Right cardiac atrium (tissue), 5 donors: ENCODE data around the gene ERMARD. TPM values are rescaled to one million over a fixed set of nuclear protein-coding genes. Genes with fewer than 3 reads are reported as not detected.
"Not testable (repeated sequence)": the region's sequence is repeated elsewhere in the genome, so short reads cannot be mapped to it uniquely, and the experiment has no call there.

Source experiments
- ATAC-seq, 2 donors: fragments of 200-7000 bp; cut with Tn5 transposase; one replicate each; pipeline versions ENCODE4 v1.8.0 to v1.9.1; 2020; ENCODE audit warnings: moderate library complexity in 2 of 2, mild to moderate bottlenecking in 1 of 2
- DNase-seq, 3 donors: peaks; one replicate each; pipeline ENCODE4 v3.0.0-alpha.2; 2020
- H3K27ac ChIP-seq: one replicate; pipeline ENCODE4 v1.5.1; 2013; ENCODE audit warnings: mild to moderate bottlenecking, low read length, control low read depth, moderate library complexity
- H3K27me3 ChIP-seq: one replicate; pipeline ENCODE4 v1.6.1; 2013; ENCODE audit not compliant: control insufficient read depth, insufficient read depth
- H3K4me1 ChIP-seq: one replicate; pipeline ENCODE4 v1.6.1; 2013; ENCODE audit warnings: low read length; ENCODE audit not compliant: control insufficient read depth, insufficient read depth
- H3K4me3 ChIP-seq: one replicate; pipeline ENCODE4 v1.5.1; 2013; ENCODE audit warnings: low read length, control low read depth
- H3K9me3 ChIP-seq: one replicate; pipeline ENCODE4 v1.6.1; 2013; ENCODE audit warnings: low read length; ENCODE audit not compliant: control insufficient read depth
- WGBS: extraction: QIAGEN DNeasy Blood & Tissue Kit; methylation state at CpG from one replicate; pipeline ENCODE4 v1.1.7; 2013; 5-methylcytosine and 5-hydroxymethylcytosine counted together
- intact Hi-C, 4 donors: fragments of 100-400 bp; cut with DNase I; formaldehyde crosslinking; loops; one replicate each; pipeline versions ENCODE4 v1.11.0 to v1.14.0; 2022 to 2023
- polyA plus RNA-seq: library from polyadenylated mRNA; stranded (reverse); fragments of 200-250 nt; gene quantifications from one replicate; pipeline ENCODE4 v1.2.3, GENCODE V29; 2013
- total RNA-seq, 4 donors: library from RNA; stranded (reverse); fragmentation: NEBNext Ultra II Directional; extraction: Animal tissue kit (Norgen Biotek cat#: 25700); gene quantifications; one replicate each; pipeline ENCODE4 v1.2.1, GENCODE V29; 2021
- donor health status: healthy with polysubstance abuse.
- donor health status: DM: no; HTN: yes; CAD: no.
- donor health status: DM: no; HTN: no; CAD: no.
- donor health status: DM: no; HTN: yes; CAD: no; lungs with severe emphysema.
- donor health status: DM: yes; HTN: yes; CAD: no.

ERMARD gene
- total and polyA plus RNA-seq, 5 donors: 10.3 to 13.2 (median 12.2) TPM

DNA sequence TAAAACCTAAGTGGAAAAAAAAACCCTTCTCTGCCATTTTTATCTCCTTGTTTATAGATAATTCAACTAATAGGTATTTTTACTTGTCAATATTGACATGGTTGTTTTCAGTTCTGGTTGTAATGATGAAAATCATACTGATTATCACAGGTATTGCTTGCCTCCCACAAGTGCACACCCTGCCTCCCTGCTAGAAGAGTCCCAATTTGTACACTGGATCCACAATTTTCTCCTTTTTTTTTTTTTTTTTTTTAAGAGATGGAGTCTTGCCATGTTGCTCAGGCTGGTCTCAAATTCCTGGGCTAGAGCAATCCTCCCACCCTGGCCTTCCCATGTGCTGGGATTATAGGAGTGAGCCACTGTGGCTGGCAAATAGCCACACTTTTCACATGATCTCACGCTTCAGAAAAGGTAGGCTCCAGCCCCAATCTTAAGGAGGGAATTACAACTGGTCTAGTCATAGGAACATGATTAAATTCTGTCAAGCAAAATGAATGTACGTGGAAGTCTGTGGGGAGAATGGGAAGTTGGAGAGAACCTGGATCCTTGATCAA, 12.4 kb upstream of the ERMARD start:
- intact Hi-C loops: no loop called here
- ATAC-seq: peak in 1 of 2 donors; percentile 22
- no peak overlapping the region for H3K27ac ChIP-seq

DNA sequence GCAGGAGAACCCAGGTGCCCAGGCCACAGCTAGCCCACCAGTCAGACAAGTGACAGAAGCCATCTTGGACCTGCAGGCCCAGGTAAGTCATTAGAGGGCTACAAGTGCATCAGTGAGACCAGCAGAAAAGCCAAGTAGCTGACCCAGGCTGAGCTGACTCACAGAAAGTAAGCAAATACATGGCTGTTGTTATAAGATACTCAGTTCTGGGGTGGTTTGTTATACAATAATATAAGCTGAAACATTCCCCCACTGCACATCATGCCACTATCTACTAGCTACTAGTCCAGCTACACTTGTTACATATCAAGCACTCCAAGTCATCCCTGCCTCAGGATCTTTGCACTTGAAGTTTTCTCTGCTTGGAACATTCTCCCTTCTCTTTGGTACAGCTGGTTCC, 10.1 kb upstream of the ERMARD start:
- DNase-seq: no peak
- H3K9me3 ChIP-seq: no peaks in the 10 kb centered on the region
- no peak overlapping the region for H3K27ac ChIP-seq
- no peak overlapping the region for H3K4me3 ChIP-seq
- no peak for ATAC-seq
- intact Hi-C loops: no loop called here
- no peaks in the 10 kb centered on the region for H3K27me3 ChIP-seq
- peaks cover 3% of the 10 kb centered on the region for H3K4me1 ChIP-seq

More for the DNA sequence above, 12.4 kb upstream of the ERMARD start:
- Histone ChIP-seq H3K4me3 (no peak overlapping the region), H3K27me3 (no peaks in the 10 kb centered on the region), H3K4me1 (peaks cover 3% of the 10 kb centered on the region), H3K9me3 (no peaks in the 10 kb centered on the region)
- DNase-seq: no peak
- 81% methylated on average over 2 of the region's 2 CpGs for WGBS

- Histone ChIP-seq H3K4me3 (no peak overlapping the region), H3K9me3 (no peaks in the 10 kb centered on the region), H3K4me1 (no peaks in the 10 kb centered on the region), H3K27me3 (no peaks in the 10 kb centered on the region), H3K27ac (no peak overlapping the region)
- ATAC-seq (no peak), DNase-seq (no peak)
- WGBS: 83% methylated on average over 3 of the region's 3 CpGs
- intact Hi-C loops: no loop called here
Observed at GRCh38 chr6:169745405-169745804, 6.0 kb upstream of the ERMARD start.

DNA sequence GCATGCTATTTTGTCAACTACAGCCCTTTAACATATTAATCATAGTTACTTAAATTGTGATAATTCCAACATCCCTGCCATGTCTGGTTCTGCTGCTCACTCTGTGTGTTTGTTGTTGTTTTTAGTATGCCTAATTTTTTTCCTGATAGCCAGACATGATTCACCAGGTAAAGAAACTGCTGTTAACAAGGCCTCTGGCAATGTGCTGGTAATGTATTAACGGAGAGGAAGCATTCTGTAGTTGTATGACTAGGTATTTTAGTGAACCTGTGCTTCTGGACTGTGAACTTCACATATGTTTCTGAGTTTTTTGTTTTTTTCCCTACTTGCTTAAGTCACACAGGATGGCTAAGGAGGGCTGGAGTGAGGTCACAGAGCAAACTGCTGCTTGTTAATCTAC, 4.9 kb upstream of the ERMARD start:
- H3K4me1 ChIP-seq: no peaks in the 10 kb centered on the region
- DNase-seq (no peak), ATAC-seq (no peak)
- 92% methylated on average over 1 of the region's 1 CpG for WGBS
- intact Hi-C loops: no loop called here
- no peaks in the 10 kb centered on the region for H3K27me3 ChIP-seq
- no peaks in the 10 kb centered on the region for H3K9me3 ChIP-seq
- H3K27ac ChIP-seq: no peak overlapping the region
- no peak overlapping the region for H3K4me3 ChIP-seq

- Histone ChIP-seq H3K4me1 (peaks cover 2% of the 10 kb centered on the region), H3K27me3 (no peaks in the 10 kb centered on the region), H3K9me3 (no peaks in the 10 kb centered on the region), H3K27ac (peak overlapping the region; percentile 95), H3K4me3 (peak overlapping the region; percentile 71)
- DNase-seq (no peak), ATAC-seq (no peak)
- 6% methylated on average over 19 of the region's 19 CpGs for WGBS
- intact Hi-C loops: no loop called here
Observed at GRCh38 chr6:169752074-169752623, 727 bp downstream of the ERMARD start.

DNA sequence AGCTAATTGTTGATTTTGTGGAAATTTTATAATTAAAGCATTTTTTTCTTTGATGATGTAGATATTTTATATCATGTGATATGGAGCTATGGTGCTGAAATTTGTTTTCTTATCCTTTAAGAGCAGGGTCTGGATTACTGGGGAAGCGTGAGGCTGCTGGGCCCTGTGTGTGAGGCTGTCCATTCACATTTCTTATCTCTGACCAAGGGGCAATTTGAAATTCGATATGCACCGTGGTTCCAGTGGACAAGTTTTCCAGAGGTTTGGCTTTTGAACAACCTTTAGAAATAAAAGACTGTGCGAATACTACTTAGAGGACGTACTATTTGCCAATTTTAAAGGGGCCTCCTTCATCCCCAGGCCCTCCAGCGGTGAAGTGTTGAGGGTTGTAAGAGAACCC, 3.7 kb downstream of the ERMARD start:
- H3K9me3 ChIP-seq: no peaks in the 10 kb centered on the region
- no peak overlapping the region for H3K27ac ChIP-seq
- no peak for DNase-seq
- intact Hi-C loops: no loop called here
- H3K4me1 ChIP-seq: peaks cover 2% of the 10 kb centered on the region
- no peaks in the 10 kb centered on the region for H3K27me3 ChIP-seq
- H3K4me3 ChIP-seq: no peak overlapping the region
- ATAC-seq: no peak
- WGBS: 80% methylated on average over 6 of the region's 6 CpGs

- H3K27me3 ChIP-seq: no peaks in the 10 kb centered on the region
- intact Hi-C loops: no loop called here
- H3K4me3 ChIP-seq: no peak overlapping the region
- no peaks in the 10 kb centered on the region for H3K9me3 ChIP-seq
- H3K4me1 ChIP-seq: no peaks in the 10 kb centered on the region
- no peak overlapping the region for H3K27ac ChIP-seq
- ATAC-seq: peak; percentile 14 to 26
- DNase-seq: no peak
- WGBS: 64% methylated on average over 10 of the region's 10 CpGs
Observed at GRCh38 chr6:169763308-169763707, 11.9 kb downstream of the ERMARD start.

GRCh38 chr6:169763881-169764280, 12.5 kb downstream of the ERMARD start:
- H3K4me3 ChIP-seq: no peak overlapping the region
- intact Hi-C loops: no loop called here
- ATAC-seq: no peak
- no peaks in the 10 kb centered on the region for H3K27me3 ChIP-seq
- no peaks in the 10 kb centered on the region for H3K9me3 ChIP-seq
- DNase-seq: no peak
- no peaks in the 10 kb centered on the region for H3K4me1 ChIP-seq
- no peak overlapping the region for H3K27ac ChIP-seq
- WGBS: 69% methylated on average over 10 of the region's 10 CpGs

GRCh38 chr6:169765789-169766188, 14.4 kb downstream of the ERMARD start:
- ATAC-seq, DNase-seq, H3K9me3 ChIP-seq, H3K27ac ChIP-seq, H3K4me1 ChIP-seq, intact Hi-C loops, H3K27me3 ChIP-seq, H3K4me3 ChIP-seq: not testable (repeated sequence)
- WGBS: 91% methylated on average over 10 of the region's 10 CpGs

DNA sequence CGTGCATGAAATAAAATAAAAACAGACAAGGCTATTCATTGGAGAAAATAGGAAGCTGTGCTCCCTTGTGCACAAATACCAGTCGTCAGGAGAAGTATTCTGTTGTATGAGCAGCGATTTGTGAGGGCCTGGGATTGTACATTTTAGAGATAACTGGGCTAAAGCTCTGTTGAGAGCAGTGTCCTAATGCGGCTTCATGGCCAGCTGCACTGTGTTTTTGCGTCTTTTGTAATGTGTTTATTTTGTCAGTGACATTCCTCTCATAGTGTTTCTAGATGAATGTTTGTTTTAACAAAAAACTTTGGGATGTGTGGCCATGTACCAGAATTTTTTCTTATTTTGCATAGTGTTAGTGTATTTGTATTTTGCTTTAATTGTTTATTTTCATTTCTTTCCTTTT, 14.8 kb downstream of the ERMARD start:
- intact Hi-C loops: no loop called here
- 84% methylated on average over 5 of the region's 5 CpGs for WGBS
- Histone ChIP-seq H3K27me3 (no peaks in the 10 kb centered on the region), H3K4me3 (no peak overlapping the region), H3K27ac (no peak overlapping the region), H3K9me3 (no peaks in the 10 kb centered on the region), H3K4me1 (no peaks in the 10 kb centered on the region)
- ATAC-seq (no peak), DNase-seq (no peak)

GRCh38 chr6:169766921-169767736, 15.7 kb downstream of the ERMARD start:
- Histone ChIP-seq H3K4me1 (no peaks in the 10 kb centered on the region), H3K9me3 (no peaks in the 10 kb centered on the region), H3K27me3 (no peaks in the 10 kb centered on the region), H3K27ac (no peak overlapping the region), H3K4me3 (no peak overlapping the region)
- DNase-seq (no peak), ATAC-seq (no peak)
- intact Hi-C loops: no loop called here
- WGBS: 93% methylated on average over 13 of the region's 13 CpGs
